Thymus (tissue), 11 donors: ENCODE measurements around the gene FLT3LG. TPM values are rescaled to one million over a fixed set of nuclear protein-coding genes. Genes with fewer than 3 reads are reported as not detected.

Source experiments
- DNase-seq, 9 donors: peaks; one replicate each; pipeline ENCODE4 v3.0.0-alpha.2; 2013; ENCODE audit warnings: low spot score in 9 of 9, low read depth in 6 of 9, missing footprints in 1 of 9
- H3K27ac ChIP-seq, 2 donors: one replicate each; pipeline ENCODE4 v1.5.1; 2013; ENCODE audit warnings: control low read depth in 1 of 2, low read depth in 1 of 2, low read length in 1 of 2, mild to moderate bottlenecking in 1 of 2, moderate library complexity in 1 of 2
- H3K27me3 ChIP-seq, 2 donors: one replicate each; pipeline ENCODE4 v1.5.1; 2013; ENCODE audit warnings: low read length in 1 of 2; ENCODE audit not compliant: control insufficient read depth in 2 of 2, insufficient read depth in 1 of 2
- H3K36me3 ChIP-seq, 2 donors: one replicate each; pipeline ENCODE4 v1.5.1; 2013; ENCODE audit warnings: low read length in 1 of 2, mild to moderate bottlenecking in 1 of 2, moderate library complexity in 1 of 2; ENCODE audit not compliant: control insufficient read depth in 2 of 2, insufficient read depth in 2 of 2
- H3K4me1 ChIP-seq, 2 donors: one replicate each; pipeline ENCODE4 v1.5.1; 2013; ENCODE audit warnings: low read length in 2 of 2; ENCODE audit not compliant: control insufficient read depth in 2 of 2, insufficient read depth in 2 of 2
- H3K4me3 ChIP-seq, 2 donors: one replicate each; pipeline ENCODE4 v1.5.1; 2013; ENCODE audit warnings: low read length in 2 of 2, control low read depth in 1 of 2, mild to moderate bottlenecking in 1 of 2
- H3K9me3 ChIP-seq, 2 donors: one replicate each; pipeline ENCODE4 v1.5.1; 2013; ENCODE audit warnings: low read length in 1 of 2, mild to moderate bottlenecking in 1 of 2; ENCODE audit not compliant: control insufficient read depth in 2 of 2, insufficient read depth in 1 of 2
- WGBS: extraction: QIAGEN DNeasy Blood & Tissue Kit; methylation state at CpG from one replicate; pipeline ENCODE4 v1.1.7; 2013; 5-methylcytosine and 5-hydroxymethylcytosine counted together
- polyA plus RNA-seq: library from polyadenylated mRNA; stranded (reverse); fragments of 200-250 nt; gene quantifications from one replicate; pipeline ENCODE4 v1.2.3, GENCODE V29; 2013
- total RNA-seq: library from RNA; stranded (reverse); fragments of 120-200 nt; gene quantifications from one replicate; pipeline ENCODE4 v1.2.4, GENCODE V29; 2013
- donor health status: healthy.

The FLT3LG gene
- total and polyA plus RNA-seq, 2 donors, result 22.3 to 32.1 TPM

DNA sequence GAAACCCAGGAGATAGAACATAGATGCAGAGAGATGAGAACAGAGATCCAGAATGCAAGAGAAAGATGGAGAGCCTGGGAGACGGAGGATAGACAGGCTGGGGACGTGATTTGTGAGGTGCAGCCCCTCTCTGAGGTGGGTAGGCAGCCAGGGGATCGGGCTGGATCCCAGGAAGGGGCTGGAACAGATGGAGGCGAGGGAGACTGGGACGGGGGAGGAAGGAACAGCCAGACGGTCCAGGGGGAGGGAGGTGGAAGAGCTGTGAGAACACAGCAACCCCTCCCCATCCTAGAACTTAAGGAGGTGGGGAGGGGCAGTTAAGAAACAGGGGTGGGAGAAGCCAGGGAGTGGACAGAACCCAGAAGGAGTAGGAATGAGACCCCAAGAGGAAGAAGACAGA is 35.8 kb upstream of the FLT3LG start:
- Histone ChIP-seq H3K36me3 (no peaks in the 10 kb centered on the region), H3K9me3 (peaks cover 2 to 34% of the 10 kb centered on the region in 2 donors), H3K4me1 (peaks cover 3 to 21% of the 10 kb centered on the region in 2 donors), H3K27ac (no peak overlapping the region), H3K27me3 (peaks cover 85 to 100% of the 10 kb centered on the region in 2 donors), H3K4me3 (no peak overlapping the region)
- DNase-seq, result no peak
- WGBS, result 21% methylated on average over 6 of the region's 6 CpGs

DNA sequence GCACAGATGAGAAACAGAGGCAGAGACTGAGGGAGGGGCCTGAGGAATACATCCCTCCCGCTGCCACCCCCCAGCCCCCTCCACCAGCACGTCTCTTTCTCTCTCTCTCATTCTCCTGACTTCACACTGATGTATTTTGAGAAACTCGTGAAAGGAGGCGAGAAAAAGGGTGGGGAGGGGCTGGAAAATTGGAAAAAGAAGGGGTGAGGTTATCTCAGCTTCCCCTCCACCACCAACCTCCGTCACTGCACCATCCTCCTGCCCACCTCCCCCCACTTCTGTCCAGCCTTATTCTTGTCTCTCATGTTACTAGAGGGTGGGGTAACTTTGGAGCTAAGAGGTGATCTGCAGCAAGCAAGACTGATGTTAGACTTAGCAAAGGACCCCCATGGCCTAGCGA is 34.2 kb upstream of the FLT3LG start:
- no peak overlapping the region for H3K4me3 ChIP-seq
- 56% methylated on average over 6 of the region's 6 CpGs for WGBS

DNA sequence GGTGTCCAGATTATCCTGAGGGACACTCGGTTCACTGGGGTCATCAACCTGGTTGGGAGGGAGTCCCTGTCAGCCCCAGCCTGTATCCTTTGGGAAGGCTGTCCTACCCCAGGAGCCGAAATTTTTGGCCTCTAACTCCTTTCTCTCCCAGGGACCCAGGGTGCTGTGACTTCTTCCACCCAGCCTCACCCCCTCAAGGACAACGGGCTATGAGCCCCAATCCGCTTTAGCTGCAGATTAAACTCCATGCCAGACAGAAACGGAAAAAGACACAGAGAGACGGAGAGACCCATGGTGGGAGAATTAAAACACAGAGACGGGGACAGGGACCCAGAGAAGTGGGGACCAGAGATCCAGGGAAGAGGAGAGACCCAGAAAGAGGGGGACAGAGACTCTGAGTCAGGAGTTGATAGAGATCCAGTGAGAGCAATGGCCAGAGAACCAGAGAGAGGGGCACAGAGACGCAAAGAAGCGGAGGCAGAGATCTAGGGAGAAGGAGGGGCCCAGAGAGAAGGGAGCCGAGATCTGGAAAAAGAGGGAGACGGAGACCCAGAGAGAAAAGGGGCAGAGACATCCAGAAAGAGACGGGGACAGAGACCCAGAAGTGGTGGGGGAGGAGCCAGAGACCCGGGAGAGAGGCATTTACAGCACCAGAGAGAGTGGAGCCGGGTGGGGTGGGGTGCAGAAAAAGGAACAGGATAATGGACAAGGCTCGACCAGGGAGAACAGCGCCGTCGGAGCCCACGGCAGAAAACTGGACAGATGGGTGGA is 33.4 kb upstream of the FLT3LG start:
- peaks cover 2 to 23% of the 10 kb centered on the region in 2 donors for H3K9me3 ChIP-seq
- 42% methylated on average over 19 of the region's 19 CpGs for WGBS
- DNase-seq, result no peak
- H3K36me3 ChIP-seq, result no peaks in the 10 kb centered on the region
- peaks cover 3 to 23% of the 10 kb centered on the region in 2 donors for H3K4me1 ChIP-seq
- peaks cover 65 to 77% of the 10 kb centered on the region in 2 donors for H3K27me3 ChIP-seq
- no peak overlapping the region for H3K4me3 ChIP-seq
- no peak overlapping the region for H3K27ac ChIP-seq

More for the DNA sequence above, 34.2 kb upstream of the FLT3LG start:
- Histone ChIP-seq H3K27me3 (peaks cover 73 to 85% of the 10 kb centered on the region in 2 donors), H3K4me1 (peaks cover 3 to 23% of the 10 kb centered on the region in 2 donors), H3K9me3 (peaks cover 2 to 30% of the 10 kb centered on the region in 2 donors), H3K27ac (no peak overlapping the region), H3K36me3 (no peaks in the 10 kb centered on the region)
- DNase-seq, result no peak

DNA sequence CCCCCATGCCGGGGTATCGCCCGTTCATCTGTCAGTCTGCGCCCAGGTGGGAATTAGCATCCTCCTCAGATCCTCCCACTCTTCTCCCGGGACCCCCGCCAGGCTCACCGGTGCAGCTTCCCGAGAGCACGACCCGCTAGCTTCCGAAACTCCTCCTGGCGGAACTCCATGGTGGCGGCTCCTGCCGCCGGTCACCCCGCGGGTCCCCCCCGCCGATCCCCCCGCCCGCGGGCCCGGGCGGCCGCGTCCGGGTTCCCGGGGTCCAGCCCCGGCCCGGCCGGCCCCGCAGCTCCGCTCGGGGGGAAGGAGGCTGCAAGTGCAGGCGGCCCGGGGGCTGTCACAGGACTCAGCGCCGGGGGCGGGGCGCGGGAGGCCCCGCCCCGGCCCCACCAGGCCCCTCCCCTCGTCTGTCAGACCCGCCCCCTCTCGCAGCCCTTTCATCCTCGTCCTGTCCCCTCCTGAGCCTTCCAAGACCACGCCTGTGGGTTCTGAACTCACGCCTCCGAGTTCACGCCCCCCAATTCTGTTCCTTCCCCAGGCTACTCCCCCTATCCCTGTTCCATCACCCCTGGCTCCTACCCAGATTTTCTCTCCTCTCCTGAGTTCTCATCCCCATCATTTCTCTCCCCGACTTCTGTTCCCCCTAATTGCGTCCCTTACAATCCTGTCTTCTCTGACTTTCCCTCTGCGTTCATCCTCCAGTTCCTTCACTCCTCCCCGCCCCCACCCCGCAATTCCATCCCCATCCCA is 32.6 kb upstream of the FLT3LG start, which contains the start of gene SLC17A7:
SLC17A7 (minus strand) TSS at position 318 of the 750 bp plus-strand sequence; CDS start at position 170, 148 bp downstream.
- Histone ChIP-seq H3K36me3 (peaks cover under 1 to 2% of the 10 kb centered on the region in 2 donors), H3K4me1 (peaks cover 3 to 18% of the 10 kb centered on the region in 2 donors), H3K27me3 (peaks cover 58 to 70% of the 10 kb centered on the region in 2 donors), H3K4me3 (peak within 1 kb of the TSS in 1 of 2 donors; percentile 10), H3K27ac (no peak within 1 kb of the TSS), H3K9me3 (peaks cover 0 to 17% of the 10 kb centered on the region in 2 donors)
- DNase-seq, result no peak
- WGBS, result 7% methylated on average over 56 of the region's 56 CpGs

DNA sequence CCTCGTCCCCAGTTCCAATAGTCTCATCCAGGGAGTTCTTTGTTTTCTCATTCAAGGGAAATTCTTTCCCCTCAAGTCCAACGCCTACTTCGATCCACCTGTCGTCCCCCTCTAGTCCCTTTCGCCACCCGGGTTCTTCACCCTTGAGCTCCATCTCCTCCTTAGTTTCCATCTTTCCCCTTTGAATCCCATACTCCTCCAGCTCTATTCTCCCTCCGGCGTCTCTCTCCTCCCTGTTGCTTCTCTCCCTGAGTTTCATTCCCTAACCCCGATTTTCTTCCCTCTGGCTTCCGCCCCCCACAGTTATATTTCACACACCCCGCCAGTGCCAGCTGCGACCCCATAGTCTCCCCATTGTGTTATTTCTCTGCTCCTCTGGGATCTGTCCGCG is 32.1 kb upstream of the FLT3LG start:
- peaks cover 6 to 8% of the 10 kb centered on the region in 2 donors for H3K36me3 ChIP-seq
- peaks cover 3 to 13% of the 10 kb centered on the region in 2 donors for H3K4me1 ChIP-seq
- no peak for DNase-seq
- peaks cover 0 to 12% of the 10 kb centered on the region in 2 donors for H3K9me3 ChIP-seq
- 42% methylated on average over 14 of the region's 14 CpGs for WGBS
- no peak overlapping the region for H3K27ac ChIP-seq
- no peak overlapping the region for H3K4me3 ChIP-seq
- H3K27me3 ChIP-seq, result peaks cover 53 to 64% of the 10 kb centered on the region in 2 donors

DNA sequence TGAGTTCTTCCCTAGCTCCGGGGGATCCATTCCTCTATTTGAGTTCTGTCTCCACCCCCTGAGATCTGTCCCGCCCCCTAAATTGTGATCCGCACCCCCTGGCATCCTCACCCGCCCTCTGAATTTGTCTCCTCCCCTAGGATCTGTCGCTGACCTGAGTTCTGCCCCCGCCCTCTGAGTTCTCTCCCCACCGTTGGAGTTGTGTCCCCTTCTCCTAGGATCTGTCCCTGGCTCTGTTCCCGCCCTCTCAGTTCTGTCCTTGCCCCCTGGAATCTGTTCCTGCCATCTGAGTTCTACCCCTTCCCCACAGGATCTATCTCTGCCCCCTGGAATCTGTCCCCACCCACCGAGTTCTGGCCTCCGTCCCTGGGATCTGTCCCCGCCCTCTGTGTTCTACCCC is 31.7 kb upstream of the FLT3LG start:
- H3K4me3 ChIP-seq, result peak overlapping the region in 1 of 2 donors; percentile 59
- peaks cover 49 to 60% of the 10 kb centered on the region in 2 donors for H3K27me3 ChIP-seq
- H3K4me1 ChIP-seq, result peaks cover 3 to 14% of the 10 kb centered on the region in 2 donors
- no peak for DNase-seq
- H3K9me3 ChIP-seq, result peaks cover 0 to 12% of the 10 kb centered on the region in 2 donors
- WGBS, result 13% methylated on average over 11 of the region's 11 CpGs
- peaks cover 10 to 12% of the 10 kb centered on the region in 2 donors for H3K36me3 ChIP-seq
- H3K27ac ChIP-seq, result no peak overlapping the region

DNA sequence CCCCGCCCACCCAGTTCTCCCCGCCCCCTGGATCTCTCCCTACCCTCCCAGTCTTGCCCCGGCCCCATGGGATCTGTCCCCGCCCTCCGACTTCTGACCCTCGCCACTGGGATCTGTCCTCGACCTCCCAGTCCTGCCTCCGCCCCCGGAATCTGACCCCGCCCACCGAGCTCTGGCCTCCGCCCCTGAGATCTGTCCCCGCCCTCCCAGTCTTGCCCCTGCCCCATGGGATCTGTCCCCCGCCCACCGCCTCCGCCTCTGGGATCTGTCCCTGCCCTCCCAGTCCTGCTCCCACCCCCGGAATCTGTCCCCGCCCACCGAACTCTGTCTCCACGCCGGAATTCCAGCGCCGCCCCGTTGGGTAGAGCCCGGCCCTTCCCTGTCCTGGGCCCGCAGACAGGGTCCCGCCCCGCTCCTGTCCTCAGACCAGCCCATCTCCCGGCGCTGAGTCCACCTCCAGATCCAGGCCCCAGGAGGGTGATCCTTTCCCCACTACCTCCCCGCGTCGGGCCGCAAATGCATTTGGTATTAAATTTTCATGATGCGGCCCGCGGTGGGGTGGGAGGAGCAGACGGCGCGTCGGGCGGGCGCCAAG is 31.1 kb upstream of the FLT3LG start:
- Histone ChIP-seq H3K27ac (peak overlapping the region; percentile 2 to 67), H3K27me3 (peaks cover 44 to 55% of the 10 kb centered on the region in 2 donors), H3K9me3 (peaks cover 0 to 12% of the 10 kb centered on the region in 2 donors), H3K36me3 (peaks cover 15 to 17% of the 10 kb centered on the region in 2 donors), H3K4me3 (peak overlapping the region; percentile 49 to 59), H3K4me1 (peaks cover 3 to 19% of the 10 kb centered on the region in 2 donors)
- peak in 4 of 9 donors; percentile 30 to 53 (median 44) for DNase-seq
- 3% methylated on average over 43 of the region's 43 CpGs for WGBS

DNA sequence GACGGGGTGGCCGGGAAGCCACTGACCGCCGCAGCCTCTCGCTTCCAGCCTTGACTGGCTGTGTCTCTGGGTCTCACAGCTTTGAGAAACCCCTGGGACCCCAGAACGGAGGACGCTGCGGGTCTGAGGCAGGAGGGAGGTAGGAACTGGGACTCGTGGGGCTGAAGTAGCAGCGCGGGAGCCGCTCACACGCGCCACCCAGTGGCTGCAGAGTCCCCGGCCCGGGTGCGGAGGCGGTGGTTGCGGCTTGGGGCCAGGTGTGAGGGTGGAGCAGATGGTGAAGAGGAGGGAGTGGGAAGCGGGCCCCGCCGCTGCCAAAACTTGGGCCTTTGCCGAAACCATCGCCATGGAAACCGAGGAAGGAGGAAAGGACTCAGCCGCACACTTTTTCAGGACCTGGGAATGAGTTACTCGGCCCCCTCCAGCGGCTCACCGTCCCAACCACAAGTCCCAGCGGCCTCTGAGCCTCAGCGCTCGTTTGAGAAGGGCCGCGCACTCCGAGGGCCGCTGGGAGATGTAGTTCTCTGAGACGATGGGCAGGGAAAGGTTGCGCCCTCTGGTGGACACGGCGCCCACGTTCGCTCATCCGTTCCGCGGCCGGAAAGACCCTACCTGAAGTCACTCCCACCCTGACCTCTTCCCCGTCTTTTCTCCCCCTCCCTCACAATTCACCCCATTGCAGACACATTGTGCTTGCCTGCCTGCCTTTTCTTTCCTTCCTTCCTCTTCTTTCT is 30.5 kb upstream of the FLT3LG start:
- Histone ChIP-seq H3K4me3 (peak overlapping the region; percentile 49 to 59), H3K36me3 (peaks cover 20 to 24% of the 10 kb centered on the region in 2 donors), H3K27me3 (peaks cover 39 to 48% of the 10 kb centered on the region in 2 donors), H3K27ac (peak overlapping the region; percentile 67 to 77), H3K4me1 (peaks cover 3 to 26% of the 10 kb centered on the region in 2 donors), H3K9me3 (peaks cover 0 to 12% of the 10 kb centered on the region in 2 donors)
- peak; percentile 90 to 97 (median 93) for DNase-seq
- WGBS, result under 1% methylated on average over 47 of the region's 47 CpGs
